Epithelial cell of proximal tubule (primary cell): ENCODE data around the gene RDM1. TPM values are rescaled to one million over a fixed set of nuclear protein-coding genes. Genes with fewer than 3 reads are reported as not detected.
"Not testable (repeated sequence)": the region's sequence is repeated elsewhere in the genome, so short reads cannot be mapped to it uniquely, and the experiment has no call there.

Source experiments
- DNase-seq: peaks from one replicate; pipeline ENCODE4 v3.0.0-alpha.2; 2011; ENCODE audit warnings: low read depth
- H3K4me3 ChIP-seq: 2 replicates; pipeline ENCODE4 v1.5.1; 2011; ENCODE audit warnings: low read depth, mild to moderate bottlenecking, low read length
- CTCF ChIP-seq: conservative IDR thresholded peaks from 2 replicates; pipeline ENCODE4 v1.5.1; 2012; ENCODE audit warnings: low read depth, mild to moderate bottlenecking, low read length
- total RNA-seq: library from RNA; depleted of rRNA; stranded (reverse); fragments of >200 nt; gene quantifications from 2 replicates; pipeline ENCODE4 v1.2.3, GENCODE V29; 2015

The RDM1 gene
- total RNA-seq, 1 donor from 2014 or later, result 4.0 TPM

- no peak overlapping the region for H3K4me3 ChIP-seq
- DNase-seq, result no peak
- TF ChIP-seq CTCF, result no peak
Measured at GRCh38 chr17:35948092-35948491, 17.5 kb upstream of the RDM1 start.

GRCh38 chr17:35947156-35947585 is 16.6 kb upstream of the RDM1 start:
- DNase-seq, result no peak
- peak overlapping the region; percentile 41 for H3K4me3 ChIP-seq
- TF ChIP-seq CTCF, result peak; percentile 83

GRCh38 chr17:35944151-35944550 is 13.6 kb upstream of the RDM1 start:
- no peak for DNase-seq
- no peak for TF ChIP-seq CTCF
- H3K4me3 ChIP-seq, result no peak overlapping the region

GRCh38 chr17:35943537-35943936 is 13.0 kb upstream of the RDM1 start, which contains the start of gene LYZL6:
TSS of gene LYZL6 (minus strand) at chr17:35943713. CDS start at chr17:35939356, 4,357 bp downstream.
- DNase-seq, result no peak
- TF ChIP-seq CTCF, result no peak
- no peak within 1 kb of the TSS for H3K4me3 ChIP-seq

- no peak overlapping the region for H3K4me3 ChIP-seq
- DNase-seq, result no peak
- TF ChIP-seq CTCF, result no peak
Measured at GRCh38 chr17:35942588-35943186, 12.1 kb upstream of the RDM1 start.

GRCh38 chr17:35938492-35938891 is 7.9 kb upstream of the RDM1 start:
- DNase-seq, H3K4me3 ChIP-seq: not testable (repeated sequence)

- no peak for DNase-seq
- no peak overlapping the region for H3K4me3 ChIP-seq
- TF ChIP-seq CTCF, result no peak
Measured at GRCh38 chr17:35936063-35936462, 5.5 kb upstream of the RDM1 start.

- TF ChIP-seq CTCF, result no peak
- DNase-seq, result no peak
- no peak overlapping the region for H3K4me3 ChIP-seq
Measured at GRCh38 chr17:35934760-35935159, 4.2 kb upstream of the RDM1 start.
